K562 (cell line): ENCODE data around the gene IFT25. TPM values are rescaled to one million over a fixed set of nuclear protein-coding genes. Genes with fewer than 3 reads are reported as not detected.

ENCODE experiments used
- CTCF ChIP-seq, 3 experiments: IDR thresholded peaks in 2 of 3; conservative IDR thresholded peaks in 1 of 3; 2 replicates each; pipeline ENCODE4 v1.5.1; 2011 to 2012; ENCODE audit warnings: low read length in 3 of 3, mild to moderate bottlenecking in 3 of 3, control low read depth in 2 of 3, improper control_type of control experiment in 1 of 3, inconsistent platforms in 1 of 3, low read depth in 1 of 3, mixed read lengths in 1 of 3, moderate library complexity in 1 of 3; ENCODE audit not compliant: insufficient read depth in 2 of 3
- RAD21 ChIP-seq, 2 experiments: fragments of 250-450 bp in 1 of 2; fragments of 450-650 bp in 1 of 2; sonication (Bioruptor Pico) in 1 of 2; formaldehyde crosslinking in 1 of 2; IDR thresholded peaks in 1 of 2; conservative IDR thresholded peaks in 1 of 2; 2 replicates each; pipeline versions ENCODE4 v1.4.0 to v1.8.0; 2020 to 2022; ENCODE audit warnings: mild to moderate bottlenecking in 2 of 2, moderate library complexity in 1 of 2
- REST ChIP-seq, 2 experiments: fragments of 450-650 bp; formaldehyde crosslinking in 1 of 2; IDR thresholded peaks; 2 replicates each; pipeline versions ENCODE4 v1.4.0 to v1.6.1; 2014 to 2020; ENCODE audit warnings: mild to moderate bottlenecking in 2 of 2, borderline replicate concordance in 1 of 2, low read depth in 1 of 2
- ZNF140 ChIP-seq: fragments of 250-450 bp; sonication (Bioruptor Pico); IDR thresholded peaks from 2 replicates; pipeline ENCODE4 v1.8.0; 2021; ENCODE audit warnings: moderate library complexity, mild to moderate bottlenecking, inconsistent platforms
- polyA plus RNA-seq, 8 experiments: library from polyadenylated mRNA; depleted of rRNA in 4 of 8; stranded (reverse) in 5 of 8; unstranded in 3 of 8; fragments of >200 nt; fragmentation: Nextera tagmentation in 2 of 8; fragmentation: Illumina TruSeq in 1 of 8; extraction: Ambion mirVana in 2 of 8; extraction: Trizol in 1 of 8; gene quantifications; 2 replicates each; pipeline versions ENCODE4 v1.2.1 to v1.2.3, GENCODE V29; 2011 to 2014; ENCODE audit warnings: inconsistent platforms in 1 of 8, missing spikeins in 1 of 8
- total RNA-seq, 7 experiments: library from RNA; depleted of rRNA in 6 of 7; stranded (reverse); fragments of >200 nt in 6 of 7; fragmentation: Illumina TruSeq in 2 of 7; extraction: Trizol in 2 of 7; gene quantifications; 2 replicates each; pipeline versions ENCODE4 v1.2.1 to v1.2.3, GENCODE V29; 2011 to 2021; ENCODE audit warnings: low replicate concordance in 1 of 7

The IFT25 gene
- total and polyA plus RNA-seq, 9 of the 15 experiments (the other 6 are each of a cell fraction or from before 2014, with no cell fraction given) = 93.6 to 209 (median 167) TPM

GRCh38 chr1:53913352-53914033, 32.0 kb downstream of the IFT25 start (continued):
- TF ChIP-seq CTCF (IDR thresholded peaks at IDR 0.05 in 2 of 3, conservative IDR thresholded peaks at IDR 0.05 in 1 of 3; ENCODE audit: insufficient read depth in 2 of 3, low read depth in 1 of 3, low read length in 3 of 3) (peak; percentile 28 to 49 (median 49); a peak in 4 of 6 replicates), RAD21 (CRISPR knock-in tag; conservative IDR thresholded peaks at IDR 0.05 in 1 of 2, IDR thresholded peaks at IDR 0.05 in 1 of 2) (peak; percentile 27 to 52; a peak in 3 of 4 replicates), ZNF140 (no peak), REST (IDR thresholded peaks at IDR 0.05; ENCODE audit: borderline replicate concordance) (peak; percentile 51; the same call in 1 of the 2 replicates), REST (CRISPR knock-in tag; IDR thresholded peaks at IDR 0.05; ENCODE audit: low read depth) (no peak)
